ENCODE measurements around the gene TSPAN2. TPM values are rescaled to one million over a fixed set of nuclear protein-coding genes. Genes with fewer than 3 reads are reported as not detected.

Gene TSPAN2
- total and polyA plus RNA-seq, 2 donors from 2014 or later = 9.9 to 14.6 TPM

DNA sequence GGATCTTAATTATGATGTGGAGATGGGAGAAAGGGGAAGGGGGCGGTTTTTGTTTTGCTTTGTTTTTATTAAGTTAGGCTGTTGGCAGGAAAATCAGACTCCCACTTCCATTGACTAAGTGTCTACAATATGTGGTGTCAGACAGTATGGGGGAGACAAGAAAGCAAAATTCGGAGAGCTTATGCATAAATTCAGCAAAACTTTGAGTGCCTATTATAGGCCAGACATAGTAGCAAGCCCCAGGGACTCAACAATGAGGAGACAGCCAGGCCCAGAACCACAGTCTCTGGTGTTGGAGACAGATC, 835 bp upstream of the TSPAN2 start:
- Histone ChIP-seq H3K27ac (ENCODE audit: low read depth in 2 of 2, low read length in 2 of 2) (peak overlapping the region in 1 of 2 donors; percentile 17), H3K4me3 (ENCODE audit: low read length in 3 of 3) (peak overlapping the region in 2 of 3 donors; percentile 34 to 66), H3K36me3 (ENCODE audit: control insufficient read depth in 2 of 3, insufficient read depth in 3 of 3, low read length in 3 of 3) (no peaks in the 10 kb centered on the region), H3K27me3 (ENCODE audit: control insufficient read depth, insufficient read depth, low read length) (no peaks in the 10 kb centered on the region), H3K4me1 (ENCODE audit: control insufficient read depth in 2 of 3, insufficient read depth in 2 of 3, low read depth in 1 of 3, low read length in 3 of 3) (peaks cover 0 to 2% (median 0%) of the 10 kb centered on the region in 3 donors), H3K9ac (ENCODE audit: low read length in 3 of 3) (peak overlapping the region in 2 of 3 donors; percentile 2 to 23), H3K9me3 (ENCODE audit: control insufficient read depth in 2 of 3, insufficient read depth in 1 of 3, low read length in 3 of 3) (no peaks in the 10 kb centered on the region)
- DNase-seq = no peak
- intact Hi-C loops (cut with DNase I) = no loop called here
- no peak for TF ChIP-seq CTCF (IDR thresholded peaks at IDR 0.05; ENCODE audit: borderline replicate concordance, extremely low read depth, insufficient read depth)
- FAIRE-seq = no peak

- H3K36me3 ChIP-seq (ENCODE audit: control insufficient read depth in 2 of 3, insufficient read depth in 3 of 3, low read length in 3 of 3) = no peaks in the 10 kb centered on the region
- FAIRE-seq (no peak), DNase-seq (peak in 1 of 5 donors; percentile 82)
- peak overlapping the region in 1 of 3 donors; percentile 29 for H3K9ac ChIP-seq (ENCODE audit: low read length in 3 of 3)
- peaks cover 0 to 4% (median 0%) of the 10 kb centered on the region in 3 donors for H3K4me1 ChIP-seq (ENCODE audit: control insufficient read depth in 2 of 3, insufficient read depth in 2 of 3, low read depth in 1 of 3, low read length in 3 of 3)
- intact Hi-C loops (cut with DNase I) = no loop called here
- TF ChIP-seq CTCF (IDR thresholded peaks at IDR 0.05; ENCODE audit: borderline replicate concordance, extremely low read depth, insufficient read depth) = no peak
- no peak overlapping the region for H3K27ac ChIP-seq (ENCODE audit: low read depth in 2 of 2, low read length in 2 of 2)
- no peaks in the 10 kb centered on the region for H3K9me3 ChIP-seq (ENCODE audit: control insufficient read depth in 2 of 3, insufficient read depth in 1 of 3, low read length in 3 of 3)
- H3K27me3 ChIP-seq (ENCODE audit: control insufficient read depth, insufficient read depth, low read length) = no peaks in the 10 kb centered on the region
- peak overlapping the region; percentile 60 to 66 (median 66) for H3K4me3 ChIP-seq (ENCODE audit: low read length in 3 of 3)
These were observed 358 bp downstream of the TSPAN2 start for GRCh38 chr1:115088871-115089419.

- Histone ChIP-seq H3K4me3 (ENCODE audit: low read length in 3 of 3) (peak overlapping the region in 1 of 3 donors; percentile 66), H3K27ac (ENCODE audit: low read depth in 2 of 2, low read length in 2 of 2) (no peak overlapping the region), H3K36me3 (ENCODE audit: control insufficient read depth in 2 of 3, insufficient read depth in 3 of 3, low read length in 3 of 3) (no peaks in the 10 kb centered on the region), H3K27me3 (ENCODE audit: control insufficient read depth, insufficient read depth, low read length) (no peaks in the 10 kb centered on the region), H3K9me3 (ENCODE audit: control insufficient read depth in 2 of 3, insufficient read depth in 1 of 3, low read length in 3 of 3) (no peaks in the 10 kb centered on the region), H3K4me1 (ENCODE audit: control insufficient read depth in 2 of 3, insufficient read depth in 2 of 3, low read depth in 1 of 3, low read length in 3 of 3) (peaks cover 0 to 4% (median 0%) of the 10 kb centered on the region in 3 donors), H3K9ac (ENCODE audit: low read length in 3 of 3) (peak overlapping the region in 1 of 3 donors; percentile 29)
- TF ChIP-seq CTCF (IDR thresholded peaks at IDR 0.05; ENCODE audit: borderline replicate concordance, extremely low read depth, insufficient read depth) = no peak
- intact Hi-C loops (cut with DNase I) = no loop called here
- no peak for DNase-seq
- FAIRE-seq = no peak
These were observed 1.1 kb downstream of the TSPAN2 start for GRCh38 chr1:115088115-115088778.
